A549 (cell line): Measurements from ENCODE around the gene MS4A18. TPM values are rescaled to one million over a fixed set of nuclear protein-coding genes. Genes with fewer than 3 reads are reported as not detected.

Experiments used
- ATAC-seq, 2 experiments: fragments of 200-7000 bp in 1 of 2; fragments of >200 bp in 1 of 2; cut with Nextera tagmentation in 1 of 2; cut with Tn5 transposase in 1 of 2; 3 replicates each; pipeline versions ENCODE4 v1.8.0 to v1.9.1; 2018 to 2020; ENCODE audit warnings: mild to moderate bottlenecking in 1 of 2, moderate library complexity in 1 of 2
- CTCF ChIA-PET: fragments of 300-600 bp; sonication (Branson Sonifier 250); formaldehyde crosslinking; extraction: SDS; loops from one replicate; lab custom pipeline; 2021; ENCODE audit warnings: antibody characterized with exemption, inconsistent platforms; lab: Yijun Ruan, JAX
- POLR2A ChIA-PET: fragments of 350-600 bp; formaldehyde crosslinking; extraction: SDS; loops from one replicate; lab custom pipeline; 2021; ENCODE audit warnings: antibody characterized with exemption, inconsistent platforms; lab: Yijun Ruan, JAX
- DNase-seq, 2 experiments: peaks; one replicate each; pipeline versions ENCODE4 v3.0.0 to v3.0.0-alpha.2; 2011 to 2016; ENCODE audit warnings: low read depth in 1 of 2, low spot score in 1 of 2
- FAIRE-seq: peaks from 2 replicates; lab custom pipeline; 2011; peaks lifted over from hg19 to GRCh38; lab: Jason Lieb, UNC
- H3K27ac ChIP-seq, 2 experiments: fragments of >200 bp; sonication (Bioruptor Twin); formaldehyde crosslinking; 3 replicates each; pipeline ENCODE4 v1.5.1; 2016 to 2017
- H3K4me1 ChIP-seq: fragments of >200 bp; sonication (Bioruptor Twin); formaldehyde crosslinking; 3 replicates; pipeline ENCODE4 v1.6.1; 2016
- H3K4me2 ChIP-seq: fragments of >200 bp; sonication (Bioruptor Twin); formaldehyde crosslinking; 3 replicates; pipeline ENCODE4 v1.6.1; 2016
- H3K4me3 ChIP-seq: fragments of >200 bp; sonication (Bioruptor Twin); formaldehyde crosslinking; 3 replicates; pipeline ENCODE4 v1.5.1; 2016
- H3K9me3 ChIP-seq: fragments of >200 bp; sonication (Bioruptor Twin); formaldehyde crosslinking; 3 replicates; pipeline ENCODE4 v1.6.1; 2016
- ATOH8 ChIP-seq: fragments of 250-450 bp; sonication (Bioruptor Pico); IDR thresholded peaks from 2 replicates; pipeline ENCODE4 v1.5.0; 2020; ENCODE audit warnings: low read depth, mild to moderate bottlenecking, moderate library complexity
- CHD2 ChIP-seq: fragments of 150-350 bp; IDR thresholded peaks from 2 replicates; pipeline ENCODE4 v1.6.1; 2014; ENCODE audit warnings: low read length; ENCODE audit not compliant: partially characterized antibody
- ELK1 ChIP-seq: fragments of 150-350 bp; IDR thresholded peaks from 2 replicates; pipeline ENCODE4 v1.6.1; 2014; ENCODE audit warnings: low read depth, mild to moderate bottlenecking, low read length
- EP300 ChIP-seq, 2 experiments: fragments of >200 bp; sonication (Bioruptor Twin); formaldehyde crosslinking; IDR thresholded peaks; 2 replicates in 1 of 2; 3 replicates in 1 of 2; pipeline ENCODE4 v1.6.1; 2016 to 2017
- FOSB ChIP-seq: fragments of 250-450 bp; sonication (Bioruptor Pico); IDR thresholded peaks from 2 replicates; pipeline ENCODE4 v1.5.0; 2020; ENCODE audit warnings: mild to moderate bottlenecking, moderate library complexity
- FOSL2 ChIP-seq, 2 experiments: fragments of 450-650 bp in 1 of 2; fragments of >200 bp in 1 of 2; sonication (Bioruptor Twin) in 1 of 2; formaldehyde crosslinking; IDR thresholded peaks; 2 replicates each; pipeline versions ENCODE4 v1.5.0 to v1.6.1; 2016 to 2020; ENCODE audit warnings: mild to moderate bottlenecking in 1 of 2, moderate library complexity in 1 of 2
- FOXS1 ChIP-seq: fragments of 250-450 bp; sonication (Bioruptor Pico); IDR thresholded peaks from 2 replicates; pipeline ENCODE4 v1.5.0; 2020; ENCODE audit warnings: mild to moderate bottlenecking, moderate library complexity
- HDAC2 ChIP-seq: fragments of 200-600 bp; sonication (generic); IDR thresholded peaks from 2 replicates; pipeline ENCODE4 v1.6.1; 2016
- HEYL ChIP-seq: fragments of 250-450 bp; sonication (Bioruptor Pico); IDR thresholded peaks from 2 replicates; pipeline ENCODE4 v1.8.0; 2021; ENCODE audit warnings: mild to moderate bottlenecking, moderate library complexity
- HOXA7 ChIP-seq: fragments of 250-450 bp; sonication (Bioruptor Pico); IDR thresholded peaks from 2 replicates; pipeline ENCODE4 v1.5.0; 2020; ENCODE audit warnings: mild to moderate bottlenecking, moderate library complexity
- JUNB ChIP-seq: fragments of >200 bp; sonication (Bioruptor Twin); formaldehyde crosslinking; IDR thresholded peaks from 2 replicates; pipeline ENCODE4 v1.6.1; 2016
- KDM5A ChIP-seq: fragments of 200-600 bp; sonication (generic); IDR thresholded peaks from 2 replicates; pipeline ENCODE4 v1.6.1; 2016; ENCODE audit warnings: antibody characterized with exemption, mild to moderate bottlenecking
- MAZ ChIP-seq: fragments of 150-350 bp; IDR thresholded peaks from 2 replicates; pipeline ENCODE4 v1.6.1; 2014; ENCODE audit warnings: antibody characterized with exemption, low read depth, low read length, borderline replicate concordance
- PBX3 ChIP-seq: IDR thresholded peaks from 2 replicates; pipeline ENCODE4 v1.6.1; 2012
- PHF8 ChIP-seq: fragments of 200-600 bp; sonication (generic); IDR thresholded peaks from 2 replicates; pipeline ENCODE4 v1.6.1; 2016; ENCODE audit warnings: low read depth, mild to moderate bottlenecking, antibody characterized with exemption, moderate library complexity, borderline replicate concordance
- POLR2AphosphoS2 ChIP-seq: conservative IDR thresholded peaks from 2 replicates; pipeline ENCODE4 v1.6.1; 2012; ENCODE audit warnings: low read length, improper control_type of control experiment, inconsistent platforms
- RCOR1 ChIP-seq: fragments of 150-350 bp; IDR thresholded peaks from 2 replicates; pipeline ENCODE4 v1.6.1; 2014; ENCODE audit warnings: antibody characterized with exemption, low read length, low read depth
- TFCP2L1 ChIP-seq: fragments of 250-450 bp; sonication (Bioruptor Pico); IDR thresholded peaks from 2 replicates; pipeline ENCODE4 v1.5.0; 2021; ENCODE audit warnings: mild to moderate bottlenecking
- TP53 ChIP-seq: fragments of 250-450 bp; sonication (Bioruptor Pico); IDR thresholded peaks from 2 replicates; pipeline ENCODE4 v1.5.0; 2021; ENCODE audit warnings: mild to moderate bottlenecking, moderate library complexity
- USF2 ChIP-seq: fragments of 450-650 bp; IDR thresholded peaks from 2 replicates; pipeline ENCODE4 v1.6.1; 2014; ENCODE audit warnings: antibody characterized with exemption
- ZC3H11A ChIP-seq: fragments of 450-650 bp; IDR thresholded peaks from 2 replicates; pipeline ENCODE4 v1.6.1; 2014; ENCODE audit warnings: antibody characterized with exemption, mild to moderate bottlenecking
- ZNF302 ChIP-seq: fragments of 250-450 bp; sonication (Bioruptor Pico); IDR thresholded peaks from 2 replicates; pipeline ENCODE4 v1.9.0; 2021; ENCODE audit warnings: inconsistent platforms, mild to moderate bottlenecking, moderate library complexity
- WGBS: methylation state at CpG from one replicate; pipeline ENCODE4 v1.1.6; 2017; ENCODE audit errors: missing lambda C conversion rate; 5-methylcytosine and 5-hydroxymethylcytosine counted together
- polyA plus RNA-seq, 4 experiments: library from polyadenylated mRNA; depleted of rRNA in 3 of 4; stranded (reverse); fragments of >200 nt; fragmentation: RNase III in 1 of 4; extraction: RNeasy Plus Mini Kit Qiagen cat#74134 plus additional on column Dnase treatment in 1 of 4; gene quantifications; 2 replicates in 3 of 4; 3 replicates in 1 of 4; pipeline ENCODE4 v1.2.3, GENCODE V29; 2011 to 2017

MS4A18 gene
- polyA plus RNA-seq, 2 of the 4 experiments (the other 2 are of a cell fraction) = not detected

GRCh38 chr11:60769273-60769672, 44.8 kb downstream of the MS4A18 start:
- Histone ChIP-seq H3K4me3 (no peak overlapping the region), H3K4me1 (no peaks in the 10 kb centered on the region), H3K27ac (no peak overlapping the region)
- ATAC-seq = no peak
- POLR2A ChIA-PET = no interaction called here
- no peak for DNase-seq
- TF ChIP-seq CHD2 (no peak), TFCP2L1 (no peak), HDAC2 (no peak), FOSB (CRISPR knock-in tag) (no peak), MAZ (no peak), HEYL (no peak), PBX3 (no peak), POLR2AphosphoS2 (no peak)
- TF ChIP-seq, all 56 proteins: peak for 0
- Histone ChIP-seq H3K9me3 (no peaks in the 10 kb centered on the region), H3K4me2 (no peak overlapping the region)
- 77% methylated on average over 4 of the region's 4 CpGs for WGBS
- no peak for FAIRE-seq
- CTCF ChIA-PET = interaction anchor here (0.9 to 1.1 kb wide), 2 partner anchors 15 to 62 kb away, joined by 3 read pairs; no protein-coding TSS in a partner anchor

GRCh38 chr11:60769811-60770210, 45.3 kb downstream of the MS4A18 start:
- ChIA-PET CTCF (interaction anchor here (0.9 to 3.8 kb wide), 4 partner anchors 7 to 118 kb away, joined by 3 to 14 read pairs (median 8); no protein-coding TSS in a partner anchor), POLR2A (no interaction called here)
- DNase-seq (no peak), ATAC-seq (no peak), FAIRE-seq (no peak)
- TF ChIP-seq JUNB = no peak
- no peak for TF ChIP-seq ZNF302
- TF ChIP-seq ZC3H11A = no peak
- TF ChIP-seq KDM5A = no peak
- TF ChIP-seq PBX3 = no peak
- no peak for TF ChIP-seq HOXA7 (CRISPR knock-in tag)
- TF ChIP-seq RCOR1 = no peak
- no peak for TF ChIP-seq PHF8
- no peak for TF ChIP-seq ATOH8 (CRISPR knock-in tag)
- TF ChIP-seq EP300 (IDR thresholded peaks at IDR 0.05) = no peak
- TF ChIP-seq TFCP2L1 = no peak
- TF ChIP-seq USF2 = no peak
- TF ChIP-seq TP53 (CRISPR knock-in tag) = no peak
- no peak for TF ChIP-seq FOXS1 (CRISPR knock-in tag)
- TF ChIP-seq FOSL2 (IDR thresholded peaks at IDR 0.05) = no peak
- no peak for TF ChIP-seq FOSL2 (CRISPR knock-in tag; IDR thresholded peaks at IDR 0.05)
- no peak for TF ChIP-seq ELK1
- TF ChIP-seq HDAC2 = no peak
- H3K4me2 ChIP-seq = no peak overlapping the region
- H3K4me3 ChIP-seq = no peak overlapping the region
- no peak overlapping the region for H3K27ac ChIP-seq
- no peaks in the 10 kb centered on the region for H3K4me1 ChIP-seq
- WGBS = 40% methylated on average over 5 of the region's 11 CpGs
- no peaks in the 10 kb centered on the region for H3K9me3 ChIP-seq
